ENCODE measurements around the gene ADCK1. TPM values are rescaled to one million over a fixed set of nuclear protein-coding genes. Genes with fewer than 3 reads are reported as not detected.

ADCK1 gene
- total RNA-seq, 1 experiment from 2014 or later: 8.8 TPM

GRCh38 chr14:77921818-77922217, 121.9 kb downstream of the ADCK1 start:
- Mint-ChIP-seq H3K27me3 (ENCODE audit: insufficient read depth, unreplicated experiment) (no peaks in the 10 kb centered on the region), H3K4me1 (ENCODE audit: low read depth, unreplicated experiment) (no peaks in the 10 kb centered on the region), H3K27ac (ENCODE audit: unreplicated experiment) (no peak overlapping the region), H3K36me3 (ENCODE audit: insufficient read depth, unreplicated experiment) (no peaks in the 10 kb centered on the region), H3K4me3 (ENCODE audit: unreplicated experiment) (no peak overlapping the region), H3K9me3 (ENCODE audit: unreplicated experiment) (no peaks in the 10 kb centered on the region)
- Histone ChIP-seq H3K36me3 (ENCODE audit: control insufficient read depth, insufficient read depth, low read length) (no peaks in the 10 kb centered on the region), H3K4me1 (no peaks in the 10 kb centered on the region), H3K4me3 (ENCODE audit: low read depth, low read length) (no peak overlapping the region), H3K27me3 (replicated peaks; ENCODE audit: control insufficient read depth, insufficient read depth, low read length) (no peaks in the 10 kb centered on the region), H3K9me3 (no peaks in the 10 kb centered on the region)
- BruUV-seq (replicated peaks): no TSS peak
- POLR2A ChIA-PET: no interaction called here
- TF ChIP-seq CTCF (IDR thresholded peaks at IDR 0.05; ENCODE audit: insufficient read depth in 1 of 2, low read depth in 1 of 2, low read length in 1 of 2, severe bottlenecking in 1 of 2, unreplicated experiment in 1 of 2): no peak
- CTCF ChIA-PET: no interaction called here
- intact Hi-C loops (cut with micrococcal nuclease; ENCODE audit: unreplicated experiment): no loop called here
- no peak for DNase-seq

GRCh38 chr14:77923131-77923936, 123.4 kb downstream of the ADCK1 start:
- H3K36me3 Mint-ChIP-seq (ENCODE audit: insufficient read depth, unreplicated experiment): no peaks in the 10 kb centered on the region
- intact Hi-C loops (cut with micrococcal nuclease; ENCODE audit: unreplicated experiment): no loop called here
- no peaks in the 10 kb centered on the region for H3K4me1 Mint-ChIP-seq (ENCODE audit: low read depth, unreplicated experiment)
- CTCF ChIA-PET: no interaction called here
- Histone ChIP-seq H3K4me3 (ENCODE audit: low read depth, low read length) (no peak overlapping the region), H3K27me3 (replicated peaks; ENCODE audit: control insufficient read depth, insufficient read depth, low read length) (no peaks in the 10 kb centered on the region), H3K4me1 (no peaks in the 10 kb centered on the region), H3K36me3 (ENCODE audit: control insufficient read depth, insufficient read depth, low read length) (no peaks in the 10 kb centered on the region), H3K9me3 (no peaks in the 10 kb centered on the region)
- no peaks in the 10 kb centered on the region for H3K27me3 Mint-ChIP-seq (ENCODE audit: insufficient read depth, unreplicated experiment)
- H3K27ac Mint-ChIP-seq (ENCODE audit: unreplicated experiment): no peak overlapping the region
- H3K4me3 Mint-ChIP-seq (ENCODE audit: unreplicated experiment): no peak overlapping the region
- H3K9me3 Mint-ChIP-seq (ENCODE audit: unreplicated experiment): no peaks in the 10 kb centered on the region
- POLR2A ChIA-PET: no interaction called here
- no TSS peak for BruUV-seq (replicated peaks)
- no peak for DNase-seq
- TF ChIP-seq CTCF (IDR thresholded peaks at IDR 0.05; ENCODE audit: insufficient read depth in 1 of 2, low read depth in 1 of 2, low read length in 1 of 2, severe bottlenecking in 1 of 2, unreplicated experiment in 1 of 2): no peak

- Mint-ChIP-seq H3K36me3 (ENCODE audit: insufficient read depth, unreplicated experiment) (no peaks in the 10 kb centered on the region), H3K27me3 (ENCODE audit: insufficient read depth, unreplicated experiment) (no peaks in the 10 kb centered on the region), H3K4me3 (ENCODE audit: unreplicated experiment) (no peak overlapping the region), H3K9me3 (ENCODE audit: unreplicated experiment) (no peaks in the 10 kb centered on the region), H3K27ac (ENCODE audit: unreplicated experiment) (no peak overlapping the region), H3K4me1 (ENCODE audit: low read depth, unreplicated experiment) (no peaks in the 10 kb centered on the region)
- no peak for TF ChIP-seq CTCF (IDR thresholded peaks at IDR 0.05; ENCODE audit: insufficient read depth in 1 of 2, low read depth in 1 of 2, low read length in 1 of 2, severe bottlenecking in 1 of 2, unreplicated experiment in 1 of 2)
- CTCF ChIA-PET: no interaction called here
- no TSS peak for BruUV-seq (replicated peaks)
- POLR2A ChIA-PET: no interaction called here
- Histone ChIP-seq H3K27me3 (replicated peaks; ENCODE audit: control insufficient read depth, insufficient read depth, low read length) (no peaks in the 10 kb centered on the region), H3K4me3 (ENCODE audit: low read depth, low read length) (no peak overlapping the region), H3K9me3 (no peaks in the 10 kb centered on the region), H3K4me1 (no peaks in the 10 kb centered on the region), H3K36me3 (ENCODE audit: control insufficient read depth, insufficient read depth, low read length) (no peaks in the 10 kb centered on the region)
- no peak for DNase-seq
- intact Hi-C loops (cut with micrococcal nuclease; ENCODE audit: unreplicated experiment): no loop called here
Measured at GRCh38 chr14:77924141-77924948, 124.4 kb downstream of the ADCK1 start.
